GM23338 (cell line): Measurements from ENCODE around the gene CDV3.

Experiments
- CREB1 ChIP-seq: fragments of 250-450 bp; sonication (Bioruptor Pico); IDR thresholded peaks from 2 replicates; pipeline ENCODE4 v1.5.0; 2020; ENCODE audit warnings: low read depth, mild to moderate bottlenecking, moderate library complexity
- EZH2 ChIP-seq: fragments of 200-600 bp; sonication (generic); IDR thresholded peaks from one replicate; pipeline ENCODE4 v1.8.0; 2017; ENCODE audit warnings: antibody characterized with exemption, mild to moderate bottlenecking, low read depth; ENCODE audit not compliant: unreplicated experiment
- EZH2phosphoT487 ChIP-seq: fragments of 200-600 bp; sonication (generic); IDR thresholded peaks from one replicate; pipeline ENCODE4 v1.8.1; 2018; ENCODE audit warnings: antibody characterized with exemption; ENCODE audit not compliant: unreplicated experiment
- JUNB ChIP-seq: IDR thresholded peaks from one replicate; pipeline ENCODE4 v1.6.1; 2016; ENCODE audit warnings: antibody characterized with exemption; ENCODE audit not compliant: unreplicated experiment
- POLR2AphosphoS5 ChIP-seq: IDR thresholded peaks from 2 replicates; pipeline ENCODE4 v1.6.1; 2016; ENCODE audit warnings: antibody characterized with exemption, low read depth
- STAT1 ChIP-seq: IDR thresholded peaks from one replicate; pipeline ENCODE4 v1.6.1; 2016; ENCODE audit warnings: antibody characterized with exemption; ENCODE audit not compliant: unreplicated experiment
- ZNF114 ChIP-seq: fragments of 250-450 bp; sonication (Bioruptor Pico); IDR thresholded peaks from 2 replicates; pipeline ENCODE4 v1.5.0; 2020; ENCODE audit warnings: mild to moderate bottlenecking, moderate library complexity
- ZNF331 ChIP-seq: fragments of 250-450 bp; sonication (Bioruptor Pico); IDR thresholded peaks from 2 replicates; pipeline ENCODE4 v1.5.0; 2020; ENCODE audit warnings: low read depth, mild to moderate bottlenecking, moderate library complexity
- TF ChIP-seq, protein P1 (sequence below), 2 experiments: fragments of 200-600 bp in 1 of 2; sonication (generic) in 1 of 2; conservative IDR thresholded peaks; 2 replicates each; pipeline versions ENCODE4 v1.5.1 to v1.6.1; 2016 to 2017; ENCODE audit warnings: antibody characterized with exemption in 2 of 2, low read depth in 2 of 2, mild to moderate bottlenecking in 2 of 2, moderate library complexity in 1 of 2
- TF ChIP-seq, protein P2 (sequence below): IDR thresholded peaks from one replicate; pipeline ENCODE4 v1.6.1; 2018; ENCODE audit warnings: antibody characterized with exemption; ENCODE audit not compliant: unreplicated experiment
- TF ChIP-seq, protein P3 (sequence below): IDR thresholded peaks from 2 replicates; pipeline ENCODE4 v1.6.1; 2016; ENCODE audit warnings: antibody characterized with exemption

DNA sequence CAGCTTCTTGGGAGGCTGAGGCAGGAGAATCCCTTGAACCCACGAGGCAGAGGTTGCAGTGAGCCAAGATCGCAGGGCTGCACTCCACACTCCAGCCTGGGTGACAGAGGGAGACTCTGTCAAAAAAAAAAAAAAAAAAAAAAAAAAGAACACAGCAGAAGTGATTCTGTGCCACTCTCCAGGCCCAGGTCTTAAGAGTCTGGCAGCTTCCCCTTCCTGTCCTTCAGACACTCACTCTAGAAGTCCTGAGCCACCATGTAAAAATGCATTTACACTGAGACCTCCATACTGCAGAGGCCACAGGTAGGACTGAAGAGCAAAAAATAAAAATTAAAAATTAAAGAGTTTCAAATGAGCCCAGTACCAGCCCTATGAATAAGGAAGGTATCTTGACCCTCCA lies 11.8 kb upstream of the CDV3 start:
- TF ChIP-seq EZH2 (no peak), EZH2phosphoT487 (no peak), ZNF114 (CRISPR knock-in tag) (no peak), POLR2AphosphoS5 (no peak), ZNF331 (CRISPR knock-in tag) (no peak), JUNB (no peak), STAT1 (no peak), CREB1 (CRISPR knock-in tag) (no peak)
- TF ChIP-seq, protein P1, sequence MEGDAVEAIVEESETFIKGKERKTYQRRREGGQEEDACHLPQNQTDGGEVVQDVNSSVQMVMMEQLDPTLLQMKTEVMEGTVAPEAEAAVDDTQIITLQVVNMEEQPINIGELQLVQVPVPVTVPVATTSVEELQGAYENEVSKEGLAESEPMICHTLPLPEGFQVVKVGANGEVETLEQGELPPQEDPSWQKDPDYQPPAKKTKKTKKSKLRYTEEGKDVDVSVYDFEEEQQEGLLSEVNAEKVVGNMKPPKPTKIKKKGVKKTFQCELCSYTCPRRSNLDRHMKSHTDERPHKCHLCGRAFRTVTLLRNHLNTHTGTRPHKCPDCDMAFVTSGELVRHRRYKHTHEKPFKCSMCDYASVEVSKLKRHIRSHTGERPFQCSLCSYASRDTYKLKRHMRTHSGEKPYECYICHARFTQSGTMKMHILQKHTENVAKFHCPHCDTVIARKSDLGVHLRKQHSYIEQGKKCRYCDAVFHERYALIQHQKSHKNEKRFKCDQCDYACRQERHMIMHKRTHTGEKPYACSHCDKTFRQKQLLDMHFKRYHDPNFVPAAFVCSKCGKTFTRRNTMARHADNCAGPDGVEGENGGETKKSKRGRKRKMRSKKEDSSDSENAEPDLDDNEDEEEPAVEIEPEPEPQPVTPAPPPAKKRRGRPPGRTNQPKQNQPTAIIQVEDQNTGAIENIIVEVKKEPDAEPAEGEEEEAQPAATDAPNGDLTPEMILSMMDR (conservative IDR thresholded peaks at IDR 0.05; ENCODE audit: low read depth in 2 of 2): no peak
- TF ChIP-seq, protein P2, sequence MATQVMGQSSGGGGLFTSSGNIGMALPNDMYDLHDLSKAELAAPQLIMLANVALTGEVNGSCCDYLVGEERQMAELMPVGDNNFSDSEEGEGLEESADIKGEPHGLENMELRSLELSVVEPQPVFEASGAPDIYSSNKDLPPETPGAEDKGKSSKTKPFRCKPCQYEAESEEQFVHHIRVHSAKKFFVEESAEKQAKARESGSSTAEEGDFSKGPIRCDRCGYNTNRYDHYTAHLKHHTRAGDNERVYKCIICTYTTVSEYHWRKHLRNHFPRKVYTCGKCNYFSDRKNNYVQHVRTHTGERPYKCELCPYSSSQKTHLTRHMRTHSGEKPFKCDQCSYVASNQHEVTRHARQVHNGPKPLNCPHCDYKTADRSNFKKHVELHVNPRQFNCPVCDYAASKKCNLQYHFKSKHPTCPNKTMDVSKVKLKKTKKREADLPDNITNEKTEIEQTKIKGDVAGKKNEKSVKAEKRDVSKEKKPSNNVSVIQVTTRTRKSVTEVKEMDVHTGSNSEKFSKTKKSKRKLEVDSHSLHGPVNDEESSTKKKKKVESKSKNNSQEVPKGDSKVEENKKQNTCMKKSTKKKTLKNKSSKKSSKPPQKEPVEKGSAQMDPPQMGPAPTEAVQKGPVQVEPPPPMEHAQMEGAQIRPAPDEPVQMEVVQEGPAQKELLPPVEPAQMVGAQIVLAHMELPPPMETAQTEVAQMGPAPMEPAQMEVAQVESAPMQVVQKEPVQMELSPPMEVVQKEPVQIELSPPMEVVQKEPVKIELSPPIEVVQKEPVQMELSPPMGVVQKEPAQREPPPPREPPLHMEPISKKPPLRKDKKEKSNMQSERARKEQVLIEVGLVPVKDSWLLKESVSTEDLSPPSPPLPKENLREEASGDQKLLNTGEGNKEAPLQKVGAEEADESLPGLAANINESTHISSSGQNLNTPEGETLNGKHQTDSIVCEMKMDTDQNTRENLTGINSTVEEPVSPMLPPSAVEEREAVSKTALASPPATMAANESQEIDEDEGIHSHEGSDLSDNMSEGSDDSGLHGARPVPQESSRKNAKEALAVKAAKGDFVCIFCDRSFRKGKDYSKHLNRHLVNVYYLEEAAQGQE: no peak
- TF ChIP-seq, protein P3, sequence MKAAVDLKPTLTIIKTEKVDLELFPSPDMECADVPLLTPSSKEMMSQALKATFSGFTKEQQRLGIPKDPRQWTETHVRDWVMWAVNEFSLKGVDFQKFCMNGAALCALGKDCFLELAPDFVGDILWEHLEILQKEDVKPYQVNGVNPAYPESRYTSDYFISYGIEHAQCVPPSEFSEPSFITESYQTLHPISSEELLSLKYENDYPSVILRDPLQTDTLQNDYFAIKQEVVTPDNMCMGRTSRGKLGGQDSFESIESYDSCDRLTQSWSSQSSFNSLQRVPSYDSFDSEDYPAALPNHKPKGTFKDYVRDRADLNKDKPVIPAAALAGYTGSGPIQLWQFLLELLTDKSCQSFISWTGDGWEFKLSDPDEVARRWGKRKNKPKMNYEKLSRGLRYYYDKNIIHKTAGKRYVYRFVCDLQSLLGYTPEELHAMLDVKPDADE: no peak
